GF-D8 (cell line): Measurements from ENCODE around the gene TTC34.

ENCODE experiments used
- DNase-seq: peaks from one replicate; lab custom pipeline; 2025; lab: John Stamatoyannopoulos, UW

TTC34 gene

GRCh38 chr1:2625311-2625710, 176.2 kb downstream of the TTC34 start:
- DNase-seq, result no peak

DNA sequence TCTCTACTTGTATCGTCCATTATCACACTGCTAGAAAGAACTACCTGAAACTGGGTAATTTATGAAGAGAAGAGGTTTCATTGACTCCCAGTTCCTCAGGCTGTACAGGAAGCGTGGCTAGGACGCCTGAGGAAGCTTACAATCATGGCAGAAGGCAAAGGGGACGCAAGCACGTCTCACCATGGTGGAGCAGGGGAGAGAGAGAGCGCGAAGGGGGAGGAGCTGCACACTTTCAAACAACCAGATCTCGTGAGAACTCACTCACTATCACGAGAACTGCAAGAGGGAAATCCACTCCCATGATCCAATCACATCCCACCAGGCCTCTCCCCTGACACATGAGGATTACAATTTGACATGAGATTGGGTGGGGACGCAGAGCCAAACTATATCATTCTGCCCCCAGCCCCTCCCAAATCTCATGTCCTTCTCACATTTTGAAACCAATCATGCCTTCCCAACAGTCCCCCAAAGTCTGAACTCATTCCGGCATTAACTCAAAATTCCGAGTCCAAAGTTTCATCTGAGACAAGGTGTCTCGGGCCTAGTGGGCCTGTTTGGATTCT, 176.7 kb downstream of the TTC34 start:
- no peak for DNase-seq

GRCh38 chr1:2623571-2624337, 177.7 kb downstream of the TTC34 start:
- DNase-seq, result no peak

DNA sequence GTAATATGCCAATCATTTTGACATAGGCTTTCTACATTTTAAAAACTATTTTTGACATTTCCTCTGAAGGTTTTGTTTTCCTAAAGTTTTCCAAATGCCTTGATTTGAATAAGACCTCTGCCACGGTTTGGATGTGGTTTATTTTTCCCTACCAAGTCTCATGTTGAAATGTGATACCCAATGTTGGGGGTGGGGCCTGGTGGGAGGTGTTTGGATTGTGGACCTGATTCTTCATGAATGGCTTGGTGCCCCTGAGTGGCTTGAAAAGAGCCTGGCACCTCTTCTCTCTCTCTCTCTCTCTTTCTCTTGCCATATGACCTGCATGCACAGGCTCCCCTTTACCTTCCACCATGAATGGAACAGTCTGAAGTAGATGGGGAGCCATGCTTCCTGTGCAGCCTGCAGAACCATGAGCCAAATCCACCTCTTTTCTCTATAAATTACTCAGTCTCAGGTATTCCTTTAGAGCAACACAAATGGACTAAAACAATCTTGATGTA, 183.5 kb downstream of the TTC34 start:
- no peak for DNase-seq

DNA sequence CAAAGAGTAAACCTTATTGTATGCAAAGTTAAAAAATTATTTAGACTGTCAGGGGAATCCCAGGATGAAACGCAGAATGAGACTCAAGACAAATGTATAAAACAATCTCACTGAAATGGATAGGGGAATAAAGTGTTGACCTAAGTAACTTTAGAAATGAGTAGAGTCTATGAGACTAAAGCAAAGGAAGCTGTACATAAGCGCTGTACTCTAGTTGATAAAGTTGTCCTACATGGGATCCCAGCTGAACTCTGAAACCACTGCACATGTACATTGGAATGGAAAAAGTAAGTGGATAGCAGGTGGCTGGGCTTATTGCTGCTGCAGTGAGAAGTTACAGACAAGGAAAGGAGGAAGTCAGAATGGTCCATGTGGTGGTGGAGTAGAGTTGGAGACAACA, 187.3 kb downstream of the TTC34 start:
- DNase-seq, result no peak

DNA sequence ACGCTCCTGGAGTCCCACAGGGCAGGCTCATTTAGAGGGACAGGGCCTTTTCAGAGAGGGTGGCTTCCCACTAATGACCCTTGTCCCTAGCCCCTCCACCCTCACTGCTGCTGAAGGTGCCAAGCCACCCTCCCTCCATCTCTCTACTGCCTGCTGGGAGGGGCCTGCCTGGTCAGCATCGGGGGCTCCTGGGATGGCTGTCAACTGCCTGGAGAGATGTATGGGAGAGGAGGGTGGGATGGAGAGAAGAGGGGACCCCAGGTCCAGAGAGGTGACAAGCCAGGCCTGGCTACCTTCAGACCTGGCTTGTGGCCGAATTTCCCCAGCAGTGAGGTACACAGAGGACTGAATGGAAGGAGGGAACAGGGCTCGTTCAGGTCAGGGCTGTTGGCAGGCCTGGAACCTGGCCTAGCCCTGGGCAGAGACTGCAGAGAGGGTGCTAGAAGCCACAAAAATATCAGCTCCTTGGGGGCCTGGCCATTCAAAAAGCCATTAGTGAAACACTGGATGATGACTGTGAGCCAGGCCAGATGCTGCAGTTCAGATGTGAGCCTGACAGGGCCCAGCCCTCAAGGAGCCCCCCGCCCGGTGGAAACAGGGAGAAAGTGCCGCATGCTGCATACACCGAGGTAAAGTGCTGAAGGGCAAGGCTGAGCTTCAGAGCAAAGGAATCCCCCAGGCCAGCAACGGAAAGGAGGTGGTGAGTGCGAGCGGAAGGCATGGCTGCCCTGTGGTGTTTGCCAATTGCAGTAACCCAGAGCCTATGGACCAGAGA, 188.7 kb downstream of the TTC34 start:
- DNase-seq, result no peak

DNA sequence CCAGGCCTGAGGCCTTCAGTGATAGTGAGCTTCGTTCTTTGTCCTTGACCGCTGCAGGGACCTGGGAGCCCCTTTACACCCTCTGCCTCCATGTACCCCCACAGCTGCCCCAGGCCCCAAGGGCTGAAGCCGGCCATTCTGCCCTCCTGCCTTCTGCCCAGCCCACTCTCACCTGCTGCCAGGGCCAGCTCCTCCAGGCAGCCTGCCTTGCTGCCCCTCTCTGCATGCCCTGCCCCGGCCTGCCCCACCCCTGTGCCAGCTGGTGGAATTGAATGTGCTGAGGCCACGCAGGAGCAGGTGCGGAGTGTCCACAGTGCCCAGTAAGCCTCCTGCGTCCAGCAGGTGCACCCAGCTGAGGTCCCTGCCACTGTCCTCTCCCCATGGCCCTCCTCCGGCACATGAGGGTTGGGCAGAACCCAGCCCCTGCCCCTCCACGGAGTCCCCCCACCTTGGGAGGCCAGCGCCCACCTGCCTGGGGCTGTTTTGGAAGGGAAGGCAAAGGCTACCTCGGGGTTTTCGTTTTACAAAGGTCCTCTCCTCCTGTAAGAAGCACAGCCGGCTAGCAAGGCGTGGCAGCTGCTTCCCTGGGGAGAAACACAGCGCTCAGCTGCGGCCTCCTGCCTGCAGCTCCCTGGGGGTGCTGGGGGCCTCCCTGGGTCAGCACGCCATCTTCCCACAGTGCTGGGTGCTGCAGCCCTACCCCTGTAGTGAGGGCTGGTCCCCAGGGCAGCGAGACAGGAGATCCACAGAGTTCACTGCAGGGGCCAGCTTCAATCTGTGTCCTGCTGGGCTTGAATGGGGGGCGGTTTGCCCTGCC, 189.7 kb downstream of the TTC34 start:
- DNase-seq, result no peak

GRCh38 chr1:2611031-2611501, 190.4 kb downstream of the TTC34 start:
- no peak for DNase-seq

DNA sequence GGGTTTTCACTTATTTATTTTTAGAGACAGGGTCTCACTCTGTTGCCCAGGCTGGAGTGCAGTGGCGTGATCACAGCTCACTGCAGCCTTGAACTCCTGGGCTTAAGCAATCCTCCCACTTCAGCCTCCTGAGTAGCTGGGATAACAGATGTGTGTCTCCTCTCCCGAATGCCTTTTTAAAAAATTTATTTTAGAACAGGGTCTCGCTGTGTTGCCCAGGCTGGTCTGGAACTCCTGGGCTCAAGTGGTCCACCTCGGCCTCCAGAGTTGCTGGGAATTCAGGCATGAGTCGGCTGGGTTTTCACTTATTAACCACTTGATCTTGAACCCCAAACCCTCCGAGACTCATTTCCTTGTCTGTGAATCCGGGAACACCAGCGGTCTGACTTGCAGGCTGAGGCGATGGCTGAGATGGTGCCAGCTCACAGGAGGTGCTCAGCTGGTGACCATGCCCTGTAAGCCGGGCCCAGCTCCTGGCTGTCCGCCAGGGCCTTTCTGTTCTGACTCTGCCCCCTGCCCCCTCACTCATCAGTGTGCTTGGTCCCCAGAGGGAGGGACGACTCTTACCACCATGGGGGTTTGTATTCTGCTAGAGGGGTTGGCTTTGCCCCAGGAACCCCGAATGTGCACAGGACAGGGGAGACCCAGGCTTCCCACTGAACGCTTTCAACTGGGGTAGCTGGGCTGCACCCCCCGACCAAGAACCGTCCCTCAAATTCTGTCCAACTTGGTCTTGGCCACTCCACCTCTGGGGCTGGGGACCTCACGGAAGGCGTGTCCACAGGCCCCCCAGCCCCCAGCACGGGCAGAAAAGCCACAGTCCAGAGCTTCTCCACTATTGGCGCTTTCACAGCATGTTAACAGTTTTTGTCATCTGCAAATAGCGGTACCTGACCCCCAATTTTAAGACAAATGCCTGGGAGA, 191.2 kb downstream of the TTC34 start:
- no peak for DNase-seq

DNA sequence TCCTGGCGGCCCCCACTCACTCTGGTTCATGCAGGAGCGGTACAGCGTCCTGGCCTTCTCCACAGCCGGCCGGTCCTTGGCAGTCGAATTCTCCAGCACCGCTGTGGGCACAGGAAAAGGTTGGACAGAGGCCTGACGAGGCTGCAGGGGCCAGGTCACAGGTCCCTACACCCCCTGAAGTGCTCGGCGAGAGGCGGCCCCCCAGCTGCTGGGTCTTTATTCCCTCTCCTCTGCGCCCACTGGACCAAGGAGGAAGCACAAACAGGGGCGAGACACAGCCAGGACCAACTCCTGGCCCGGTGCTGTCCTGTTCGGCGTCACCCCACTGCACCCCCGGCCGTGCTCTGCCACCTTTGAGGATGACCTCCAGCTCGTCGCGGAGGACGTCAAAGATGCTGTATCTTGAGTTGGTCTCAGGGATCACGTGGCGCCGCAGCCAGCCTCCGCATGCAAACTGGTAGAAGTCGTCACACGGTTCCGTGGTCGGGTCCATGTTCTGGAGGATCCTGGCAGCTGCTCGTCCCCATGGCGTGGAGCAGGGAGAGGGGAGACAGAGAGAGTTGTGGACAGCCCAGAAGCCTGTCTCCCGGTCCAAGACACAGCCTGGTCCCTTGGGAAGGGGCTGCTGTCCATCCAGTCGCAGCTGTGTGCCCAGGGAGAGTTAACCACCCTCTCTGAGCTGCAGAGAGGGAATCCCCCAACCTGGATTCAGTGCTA, 192.0 kb downstream of the TTC34 start:
- no peak for DNase-seq

DNA sequence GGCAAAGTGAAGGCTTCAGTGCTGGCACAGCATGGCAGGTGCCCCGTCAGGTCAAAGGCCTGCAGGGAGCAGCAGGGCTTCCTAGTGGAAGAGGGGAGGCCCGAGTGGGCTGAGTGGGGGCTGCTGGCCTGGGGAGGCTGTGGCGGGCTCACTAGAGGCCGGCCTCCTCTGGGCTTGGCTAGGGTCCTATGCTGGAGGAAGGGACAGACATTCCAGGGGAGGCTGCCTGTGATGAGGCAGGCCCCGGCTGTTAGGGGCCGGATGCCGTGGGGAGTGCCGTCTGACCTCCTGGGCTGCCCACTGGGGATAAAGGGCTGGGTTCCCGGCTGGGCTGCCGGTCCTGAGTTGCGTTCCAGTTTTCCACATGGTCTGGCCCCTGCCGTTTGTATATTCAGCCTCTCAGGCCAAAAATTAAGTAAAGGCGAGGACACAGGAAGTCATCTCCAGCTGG, 193.8 kb downstream of the TTC34 start:
- no peak for DNase-seq

DNA sequence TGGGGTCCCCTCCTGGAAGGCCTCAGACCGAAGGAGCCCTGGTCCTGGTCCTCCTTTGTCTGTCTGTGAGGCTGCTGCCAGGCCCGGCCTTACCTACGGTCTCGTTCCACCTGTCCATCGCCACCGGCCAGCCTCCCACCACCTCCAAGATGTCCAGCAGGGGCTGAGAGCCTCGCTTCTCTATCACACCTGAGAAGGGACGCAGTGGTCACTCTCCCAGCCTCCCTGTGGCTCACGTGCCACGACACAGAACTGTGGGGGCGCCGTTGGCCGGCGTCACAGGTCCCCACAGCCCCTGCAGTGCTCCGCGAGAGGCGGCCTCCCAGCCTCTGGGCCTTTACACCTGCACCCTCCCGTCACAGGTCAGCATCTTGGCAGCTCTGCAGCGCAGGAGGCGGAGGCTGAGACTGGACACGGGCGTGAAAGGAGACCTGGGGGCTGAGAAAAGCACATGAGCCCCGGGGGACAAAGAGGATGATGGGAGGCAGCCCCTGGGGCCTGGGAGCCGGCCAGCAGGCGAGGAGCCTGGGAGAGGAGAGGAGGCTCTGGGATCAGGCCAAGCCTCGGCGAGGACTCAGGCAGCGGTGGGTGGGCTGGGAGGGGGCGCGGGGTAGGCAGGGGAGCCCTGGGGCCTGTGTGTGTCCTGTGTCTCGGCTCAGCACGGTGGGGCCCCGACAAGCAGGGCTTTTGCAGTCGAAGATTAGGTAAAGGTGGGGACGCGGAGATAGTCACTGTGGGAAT, 194.4 kb downstream of the TTC34 start:
- no peak for DNase-seq

DNA sequence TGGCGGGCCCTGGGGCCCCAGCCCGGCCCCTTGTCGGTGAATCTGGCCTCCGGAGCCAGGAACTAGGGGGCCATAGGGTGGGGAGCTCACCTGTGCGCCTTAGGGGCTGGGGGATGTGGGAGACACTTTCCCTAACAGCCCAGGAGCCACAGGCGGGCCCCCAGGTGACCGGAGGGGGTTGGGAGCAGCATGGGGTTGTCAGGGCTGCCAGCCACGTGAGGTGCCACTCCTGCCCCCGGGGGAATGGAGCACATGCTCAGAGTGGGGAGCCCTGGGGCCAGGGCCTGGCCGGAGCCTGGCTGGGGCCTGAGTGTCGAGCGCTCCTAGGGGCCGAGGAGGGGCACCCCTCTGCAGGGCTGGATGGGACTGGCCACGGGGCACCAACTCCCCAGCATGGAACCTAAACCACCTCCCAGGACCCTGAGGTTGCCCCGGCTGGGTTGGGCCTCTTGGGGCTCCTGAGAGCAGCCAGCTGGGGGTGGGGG, 195.1 kb downstream of the TTC34 start:
- DNase-seq, result no peak

GRCh38 chr1:2605509-2606395, 195.7 kb downstream of the TTC34 start:
- no peak for DNase-seq

DNA sequence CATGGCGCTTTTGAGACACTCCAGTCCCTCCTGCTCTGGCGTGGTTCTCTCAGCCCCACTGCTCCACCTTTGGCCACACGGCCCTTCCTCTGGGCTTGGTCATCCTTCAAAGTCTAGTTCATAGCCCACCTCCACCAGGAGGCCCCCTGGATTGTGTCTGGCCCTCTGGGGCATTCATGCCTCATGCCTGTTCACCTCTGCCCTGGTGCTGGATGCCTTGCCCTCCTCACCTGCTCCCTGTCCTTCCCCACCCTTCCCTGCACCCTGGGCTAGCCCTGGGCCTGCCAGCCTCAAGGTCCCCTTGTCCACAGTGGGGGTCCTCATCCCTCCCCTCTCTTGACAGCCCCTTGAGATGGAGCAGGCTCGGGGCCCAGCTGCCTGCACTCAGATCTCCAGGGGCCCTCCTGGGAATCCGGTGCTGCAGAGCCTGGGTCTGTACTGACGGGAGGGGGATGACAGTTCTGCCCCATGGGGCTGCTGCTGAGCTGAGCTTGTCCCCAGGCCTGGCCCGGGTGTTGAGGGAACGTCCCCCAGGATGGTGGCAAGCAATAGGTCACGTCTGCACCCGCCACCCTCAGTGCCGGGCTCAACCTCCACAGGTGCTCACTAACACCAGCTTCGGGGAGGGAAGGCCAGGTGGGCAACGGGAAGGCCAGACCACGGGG, 196.5 kb downstream of the TTC34 start:
- DNase-seq, result no peak

GRCh38 chr1:2604156-2604843, 197.2 kb downstream of the TTC34 start:
- no peak for DNase-seq

DNA sequence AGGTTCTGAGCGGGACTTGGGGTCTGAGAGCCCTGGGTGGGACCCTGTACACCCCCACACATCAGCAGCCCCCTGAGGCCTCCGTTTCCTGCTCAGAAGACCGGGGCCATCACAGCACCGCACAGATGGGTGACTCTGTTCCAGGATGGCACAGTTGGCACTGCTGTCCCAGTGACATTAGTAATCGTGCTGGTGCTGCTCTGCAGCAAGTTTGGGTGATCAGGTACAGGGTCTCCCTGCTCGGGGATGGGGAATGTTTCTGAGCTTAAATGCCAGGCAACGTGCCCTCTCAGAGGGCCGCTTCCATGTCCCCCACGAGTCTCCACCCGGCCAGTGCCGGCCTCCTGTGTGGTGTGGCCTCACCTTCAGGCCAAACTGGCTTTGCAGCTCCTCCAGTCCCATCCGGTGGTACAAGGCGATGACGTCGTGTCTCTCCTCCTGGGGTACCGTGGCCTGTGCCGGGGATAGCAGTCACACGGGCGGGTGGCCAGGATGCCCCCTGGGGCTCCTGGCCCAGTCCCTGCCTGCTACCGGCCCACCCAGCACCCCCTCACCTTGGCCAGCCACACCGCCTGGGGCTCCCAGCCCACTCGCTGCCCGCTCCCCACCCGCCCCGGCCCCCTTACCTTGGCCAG, 197.9 kb downstream of the TTC34 start:
- DNase-seq, result no peak
